ENCODE results near the gene ATP2C2.

Gene ATP2C2

GRCh38 chr16:84499638-84500037, 131.3 kb downstream of the ATP2C2 start:
- H3K36me3 ChIP-seq (ENCODE audit: low read length), result 0 out of 2 replicates have a peak, but pooled peaks cover 6% of the 10 kb centered on the region

GRCh38 chr16:84500531-84500930, 132.2 kb downstream of the ATP2C2 start:
- Histone ChIP-seq H3K9me3 (ENCODE audit: insufficient read depth, low read length) (no peaks in the 10 kb centered on the region), H3K27ac (ENCODE audit: low read depth, low read length) (no peak overlapping the region), H3F3A (ENCODE audit: insufficient read depth) (no peaks in the 10 kb centered on the region), H3K79me2 (ENCODE audit: insufficient read depth, low read length) (no peaks in the 10 kb centered on the region), H4K20me1 (ENCODE audit: low read depth, low read length) (no peaks in the 10 kb centered on the region), H3K4me3 (ENCODE audit: insufficient read depth, low read length, poor library complexity, severe bottlenecking) (no peak overlapping the region), H3K9ac (ENCODE audit: low read length) (no peak overlapping the region), H3K36me3 (ENCODE audit: low read length) (0 out of 2 replicates have a peak, but pooled peaks cover under 1% of the 10 kb centered on the region), H3K9me2 (replicated peaks; ENCODE audit: insufficient read depth, low read length) (no peaks in the 10 kb centered on the region), H3K27me3 (ENCODE audit: low read length) (no peaks in the 10 kb centered on the region), H2AFZ (ENCODE audit: low read depth, low read length, severe bottlenecking) (no peak overlapping the region), H3K4me2 (ENCODE audit: low read depth, low read length, poor library complexity, severe bottlenecking) (no peak overlapping the region)
- TF ChIP-seq CTCF (IDR thresholded peaks at IDR 0.05; ENCODE audit: insufficient read depth, low read length, poor library complexity, severe bottlenecking) (no peak), EZH2phosphoT487 (conservative IDR thresholded peaks at IDR 0.05; ENCODE audit: low read length) (no peak)

More at GRCh38 chr16:84499638-84500037, 131.3 kb downstream of the ATP2C2 start:
- H3F3A ChIP-seq (ENCODE audit: insufficient read depth), result no peaks in the 10 kb centered on the region
- H3K27ac ChIP-seq (ENCODE audit: low read depth, low read length), result no peak overlapping the region
- H3K27me3 ChIP-seq (ENCODE audit: low read length), result no peaks in the 10 kb centered on the region
- no peak overlapping the region for H3K9ac ChIP-seq (ENCODE audit: low read length)
- H2AFZ ChIP-seq (ENCODE audit: low read depth, low read length, severe bottlenecking), result no peak overlapping the region
- H3K9me2 ChIP-seq (replicated peaks; ENCODE audit: insufficient read depth, low read length), result no peaks in the 10 kb centered on the region
- H4K20me1 ChIP-seq (ENCODE audit: low read depth, low read length), result no peaks in the 10 kb centered on the region
- no peak overlapping the region for H3K4me2 ChIP-seq (ENCODE audit: low read depth, low read length, poor library complexity, severe bottlenecking)
- H3K9me3 ChIP-seq (ENCODE audit: insufficient read depth, low read length), result no peaks in the 10 kb centered on the region; the same call in 1 of the 2 replicates
- no peak overlapping the region for H3K4me3 ChIP-seq (ENCODE audit: insufficient read depth, low read length, poor library complexity, severe bottlenecking)
- H3K79me2 ChIP-seq (ENCODE audit: insufficient read depth, low read length), result no peaks in the 10 kb centered on the region
- TF ChIP-seq CTCF (IDR thresholded peaks at IDR 0.05; ENCODE audit: insufficient read depth, low read length, poor library complexity, severe bottlenecking) (no peak), EZH2phosphoT487 (conservative IDR thresholded peaks at IDR 0.05; ENCODE audit: low read length) (no peak)

- Histone ChIP-seq H3K4me3 (ENCODE audit: insufficient read depth, low read length, poor library complexity, severe bottlenecking) (no peak overlapping the region), H3F3A (ENCODE audit: insufficient read depth) (0 out of 2 replicates have a peak, but pooled peaks cover 4% of the 10 kb centered on the region), H3K36me3 (ENCODE audit: low read length) (no peaks in the 10 kb centered on the region), H3K27me3 (ENCODE audit: low read length) (no peaks in the 10 kb centered on the region), H4K20me1 (ENCODE audit: low read depth, low read length) (no peaks in the 10 kb centered on the region), H3K79me2 (ENCODE audit: insufficient read depth, low read length) (no peaks in the 10 kb centered on the region), H3K4me2 (ENCODE audit: low read depth, low read length, poor library complexity, severe bottlenecking) (no peak overlapping the region), H2AFZ (ENCODE audit: low read depth, low read length, severe bottlenecking) (no peak overlapping the region), H3K9me3 (ENCODE audit: insufficient read depth, low read length) (no peaks in the 10 kb centered on the region), H3K9ac (ENCODE audit: low read length) (no peak overlapping the region), H3K27ac (ENCODE audit: low read depth, low read length) (no peak overlapping the region), H3K9me2 (replicated peaks; ENCODE audit: insufficient read depth, low read length) (no peaks in the 10 kb centered on the region)
- TF ChIP-seq EZH2phosphoT487 (conservative IDR thresholded peaks at IDR 0.05; ENCODE audit: low read length), result no peak
- no peak for TF ChIP-seq CTCF (IDR thresholded peaks at IDR 0.05; ENCODE audit: insufficient read depth, low read length, poor library complexity, severe bottlenecking)
Measured at GRCh38 chr16:84501077-84501735, 132.9 kb downstream of the ATP2C2 start.

All from SU-DHL-6 (cell line).